HCT116 (cell line): Measurements from ENCODE around the gene RPS6KA2. TPM values are rescaled to one million over a fixed set of nuclear protein-coding genes. Genes with fewer than 3 reads are reported as not detected.

ENCODE experiments used
- ATAC-seq: fragments of 200-7000 bp; cut with Tn5 transposase; 2 replicates; pipeline ENCODE4 v1.9.1; 2020; ENCODE audit warnings: mild to moderate bottlenecking, moderate library complexity
- BruUV-seq: library from RNA; stranded (reverse); fragments of 400-500 nt; replicated peaks from 2 replicates; lab custom pipeline; 2021; lab: Mats Ljungman, UMichigan
- CTCF ChIA-PET: fragments of 300-600 bp; sonication (Branson Sonifier 250); formaldehyde crosslinking; loops from one replicate; lab custom pipeline; 2021; ENCODE audit warnings: antibody characterized with exemption; lab: Charles Lee
- POLR2A ChIA-PET: fragments of 300-600, 350-600 bp; sonication (Branson Sonifier 250); formaldehyde crosslinking; loops from one replicate; lab custom pipeline; 2021; ENCODE audit warnings: antibody characterized with exemption; lab: Charles Lee
- RAD21 ChIA-PET, 2 experiments: fragments of 300-600 bp; sonication (Branson Sonifier 250); formaldehyde crosslinking; loops; one replicate each; lab custom pipeline; 2023; ENCODE audit warnings: low total read pairs in 2 of 2; ENCODE audit not compliant: uncharacterized antibody in 2 of 2, unreplicated experiment in 2 of 2, low non-redundant PET in 1 of 2; lab: Charles Lee
- DNase-seq: peaks from one replicate; pipeline ENCODE4 v3.0.0-alpha.2; 2010; ENCODE audit warnings: low read depth, low spot score
- H2AFZ ChIP-seq: fragments of 200-600 bp; shearing (Covaris generic), sonication (generic); 2 replicates; pipeline ENCODE4 v1.6.1; 2017; ENCODE audit warnings: low read depth, mixed run types, mixed read lengths, antibody characterized with exemption, low read length; ENCODE audit not compliant: poor library complexity, severe bottlenecking
- H3K27ac ChIP-seq: 2 replicates; pipeline ENCODE4 v1.5.1; 2012; ENCODE audit warnings: low read depth, low read length
- H3K27me3 ChIP-seq: fragments of 200-600 bp; sonication (generic); 2 replicates; pipeline ENCODE4 v1.6.1; 2016; ENCODE audit warnings: mixed run types, low read length, mixed read lengths; ENCODE audit not compliant: insufficient read depth
- H3K36me3 ChIP-seq, 2 experiments: fragments of 200-500 bp in 1 of 2; fragments of 200-600 bp in 1 of 2; sonication (Bioruptor generic) in 1 of 2; sonication (generic) in 1 of 2; 2 replicates each; pipeline versions ENCODE4 v1.5.1 to v1.6.1; 2014 to 2016; ENCODE audit warnings: low read length in 2 of 2, inconsistent platforms in 1 of 2, mixed read lengths in 1 of 2, mixed run types in 1 of 2; ENCODE audit not compliant: insufficient read depth in 2 of 2, control insufficient read depth in 1 of 2
- H3K4me1 ChIP-seq, 2 experiments: fragments of 200-600 bp in 1 of 2; sonication (generic) in 1 of 2; 2 replicates each; pipeline versions ENCODE4 v1.5.1 to v1.6.1; 2012 to 2017; ENCODE audit warnings: low read length in 2 of 2, inconsistent platforms in 1 of 2, mild to moderate bottlenecking in 1 of 2, mixed read lengths in 1 of 2, mixed run types in 1 of 2, moderate library complexity in 1 of 2; ENCODE audit not compliant: insufficient read depth in 2 of 2, control insufficient read depth in 1 of 2
- H3K4me2 ChIP-seq: fragments of 200-600 bp; sonication (generic); 2 replicates; pipeline ENCODE4 v1.6.1; 2017; ENCODE audit warnings: mixed run types, low read length, mixed read lengths
- H3K4me3 ChIP-seq, 2 experiments: fragments of 200-600 bp in 1 of 2; sonication (generic) in 1 of 2; replicated peaks in 1 of 2; 2 replicates each; pipeline ENCODE4 v1.5.1; 2011 to 2016; ENCODE audit warnings: low read length in 2 of 2, control low read depth in 1 of 2, low read depth in 1 of 2, mild to moderate bottlenecking in 1 of 2, mixed read lengths in 1 of 2, mixed run types in 1 of 2
- H3K79me2 ChIP-seq: fragments of 200-600 bp; sonication (generic); 2 replicates; pipeline ENCODE4 v1.6.1; 2017; ENCODE audit warnings: mild to moderate bottlenecking, mixed run types, low read length, moderate library complexity, mixed read lengths; ENCODE audit not compliant: insufficient read depth
- H3K9ac ChIP-seq: fragments of 200-600 bp; sonication (generic); 2 replicates; pipeline ENCODE4 v1.6.1; 2016; ENCODE audit warnings: low read length, mixed read lengths
- H3K9me2 ChIP-seq: fragments of 200-600 bp; sonication (generic), shearing (Covaris generic); 2 replicates; pipeline ENCODE4 v1.6.1; 2017; ENCODE audit warnings: mixed run types, mild to moderate bottlenecking, moderate library complexity; ENCODE audit not compliant: insufficient read depth
- H3K9me3 ChIP-seq, 2 experiments: fragments of 200-500 bp in 1 of 2; fragments of 200-600 bp in 1 of 2; sonication (Bioruptor generic) in 1 of 2; sonication (generic) in 1 of 2; 2 replicates each; pipeline ENCODE4 v1.6.1; 2014 to 2017; ENCODE audit warnings: low read length in 2 of 2, mixed read lengths in 2 of 2, inconsistent platforms in 1 of 2, low read depth in 1 of 2, mild to moderate bottlenecking in 1 of 2, mixed run types in 1 of 2, moderate library complexity in 1 of 2; ENCODE audit not compliant: control insufficient read depth in 1 of 2, insufficient read depth in 1 of 2
- H4K20me1 ChIP-seq: fragments of 200-600 bp; sonication (generic), shearing (Covaris generic); 2 replicates; pipeline ENCODE4 v1.6.1; 2017; ENCODE audit warnings: mixed run types, mild to moderate bottlenecking, moderate library complexity; ENCODE audit not compliant: insufficient read depth
- ATF3 ChIP-seq: IDR thresholded peaks from 2 replicates; pipeline ENCODE4 v1.6.1; 2012
- CBX3 ChIP-seq: IDR thresholded peaks from 2 replicates; pipeline ENCODE4 v1.6.1; 2012; ENCODE audit warnings: low read depth
- CTCF ChIP-seq, 3 experiments: fragments of 200-600 bp in 1 of 3; sonication (generic) in 1 of 3; IDR thresholded peaks in 2 of 3; conservative IDR thresholded peaks in 1 of 3; 2 replicates each; pipeline ENCODE4 v1.5.1; 2012 to 2017; ENCODE audit warnings: low read depth in 2 of 3, low read length in 2 of 3, antibody characterized with exemption in 1 of 3, borderline replicate concordance in 1 of 3, control low read depth in 1 of 3, mild to moderate bottlenecking in 1 of 3, mixed read lengths in 1 of 3, mixed run types in 1 of 3, moderate library complexity in 1 of 3; ENCODE audit not compliant: insufficient read depth in 1 of 3
- EZH2phosphoT487 ChIP-seq: fragments of 200-600 bp; IDR thresholded peaks from 2 replicates; pipeline ENCODE4 v1.6.1; 2018; ENCODE audit warnings: antibody characterized with exemption, borderline replicate concordance
- JUND ChIP-seq: IDR thresholded peaks from 2 replicates; pipeline ENCODE4 v1.6.1; 2012
- POLR2A ChIP-seq: IDR thresholded peaks from 2 replicates; pipeline ENCODE4 v1.7.0; 2011; ENCODE audit warnings: borderline replicate concordance; ENCODE audit not compliant: insufficient read depth, insufficient read length; ENCODE audit errors: extremely low read depth
- POLR2AphosphoS5 ChIP-seq: IDR thresholded peaks from 2 replicates; pipeline ENCODE4 v1.6.1; 2011; ENCODE audit warnings: mild to moderate bottlenecking, low read depth, low read length, moderate library complexity
- SRF ChIP-seq: IDR thresholded peaks from 2 replicates; pipeline ENCODE4 v1.6.1; 2012; ENCODE audit warnings: low read depth
- TCF7L2 ChIP-seq: IDR thresholded peaks from 2 replicates; pipeline ENCODE4 v1.7.0; 2011; ENCODE audit warnings: borderline replicate concordance, inconsistent platforms; ENCODE audit not compliant: insufficient read depth, insufficient read length; ENCODE audit errors: extremely low read depth
- ZBTB33 ChIP-seq: IDR thresholded peaks from 2 replicates; pipeline ENCODE4 v1.6.1; 2011; ENCODE audit warnings: mild to moderate bottlenecking, low read length, moderate library complexity; ENCODE audit not compliant: insufficient replicate concordance; ENCODE audit errors: extremely low read depth
- ZFX ChIP-seq: fragments of 450-650 bp; IDR thresholded peaks from 2 replicates; pipeline ENCODE4 v1.6.1; 2017
- ZNF274 ChIP-seq: fragments of 200-500 bp; sonication (Bioruptor generic); IDR thresholded peaks from 2 replicates; pipeline ENCODE4 v1.6.1; 2014; ENCODE audit warnings: mild to moderate bottlenecking, low read depth, low read length, inconsistent platforms
- intact Hi-C: fragments of 100-400 bp; cut with micrococcal nuclease; formaldehyde crosslinking; loops from 2 replicates; pipeline ENCODE4 v1.10.0; 2022
- total RNA-seq: library from RNA; stranded (reverse); gene quantifications from one replicate; pipeline ENCODE4 v1.2.1, GENCODE V29; 2021; ENCODE audit not compliant: unreplicated experiment
- TF ChIP-seq, protein P1 (sequence below): IDR thresholded peaks from 2 replicates; pipeline ENCODE4 v1.6.1; 2012

Gene RPS6KA2
- total RNA-seq, 1 experiment from 2014 or later, result 8.5 TPM

DNA sequence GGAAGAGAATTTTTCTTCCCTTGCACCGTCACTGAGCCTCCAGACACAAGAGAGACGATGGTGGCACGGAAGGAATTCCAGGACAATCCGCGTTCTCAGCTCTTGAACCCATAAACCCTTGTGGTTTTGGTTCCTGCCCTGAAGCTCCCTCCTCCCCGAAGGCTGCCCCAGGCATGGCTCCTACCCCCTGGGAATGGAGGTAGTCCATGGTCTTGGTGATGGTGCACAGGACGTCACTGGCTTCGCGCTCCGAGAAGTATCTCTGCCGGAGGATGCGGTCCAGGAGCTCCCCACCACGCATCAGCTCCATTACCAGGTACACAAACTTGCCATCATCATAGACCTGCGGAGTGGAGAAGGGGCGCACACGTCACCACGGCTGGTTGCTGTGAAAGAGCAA lies 196.8 kb downstream of the RPS6KA2 start (continued):
- TF ChIP-seq ZBTB33 (no peak), TCF7L2 (no peak), CBX3 (no peak), POLR2A (no peak), ZFX (no peak), ZNF274 (no peak), SRF (no peak), POLR2AphosphoS5 (no peak)

GRCh38 chr6:166424431-166424830 lies 202.6 kb downstream of the RPS6KA2 start:
- intact Hi-C loops, result no loop called here
- ChIA-PET CTCF (no interaction called here), POLR2A (no interaction called here), RAD21 (no interaction called here)
- Histone ChIP-seq H2AFZ (no peak overlapping the region), H3K9ac (no peak overlapping the region), H3K79me2 (no peaks in the 10 kb centered on the region), H3K36me3 (no peaks in the 10 kb centered on the region), H3K27me3 (no peaks in the 10 kb centered on the region), H3K4me1 (peaks cover 1 to 3% of the 10 kb centered on the region in 2 experiments; a peak in 2 of 4 replicates), H4K20me1 (no peaks in the 10 kb centered on the region), H3K4me3 (no peak overlapping the region), H3K9me3 (no peaks in the 10 kb centered on the region), H3K4me2 (no peak overlapping the region), H3K9me2 (no peaks in the 10 kb centered on the region), H3K27ac (no peak overlapping the region)
- TF ChIP-seq, protein P1, sequence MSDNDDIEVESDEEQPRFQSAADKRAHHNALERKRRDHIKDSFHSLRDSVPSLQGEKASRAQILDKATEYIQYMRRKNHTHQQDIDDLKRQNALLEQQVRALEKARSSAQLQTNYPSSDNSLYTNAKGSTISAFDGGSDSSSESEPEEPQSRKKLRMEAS, result no peak
- TF ChIP-seq JUND (no peak), ATF3 (no peak), POLR2AphosphoS5 (no peak), ZBTB33 (no peak), CTCF (IDR thresholded peaks at IDR 0.05 in 2 of 3, conservative IDR thresholded peaks at IDR 0.05 in 1 of 3; ENCODE audit: borderline replicate concordance in 1 of 3, insufficient read depth in 1 of 3, low read depth in 2 of 3, low read length in 2 of 3) (no peak), EZH2phosphoT487 (no peak), POLR2A (no peak)
- ATAC-seq, result no peak
- BruUV-seq, result no TSS peak
- no peak for DNase-seq
